GM18519 (cell line): ENCODE data around the gene TLDC2.
"Not testable (repeated sequence)": the region's sequence is repeated elsewhere in the genome, so short reads cannot be mapped to it uniquely, and the experiment has no call there.

Experiments used
- ATAC-seq: cut with Tn5 transposase; IDR thresholded peaks from one replicate; pipeline ENCODE4 v1.9.1; 2021; ENCODE audit warnings: mild to moderate bottlenecking, moderate library complexity; ENCODE audit not compliant: unreplicated experiment, low FRiP score

Gene TLDC2

GRCh38 chr20:36875702-36876472 lies at the start of gene TLDC2:
TSS of gene TLDC2 (plus strand) at chr20:36876138. CDS start at chr20:36876175, 37 bp downstream.
- no peak for ATAC-seq

GRCh38 chr20:36826554-36827244 lies 49.2 kb upstream of the TLDC2 start:
- ATAC-seq, result no peak

- peak; percentile 67 for ATAC-seq
These were observed 48.2 kb upstream of the TLDC2 start for GRCh38 chr20:36827541-36828279.

GRCh38 chr20:36830791-36831691 lies 44.9 kb upstream of the TLDC2 start:
- no peak for ATAC-seq

- ATAC-seq, result no peak
These were observed 43.1 kb upstream of the TLDC2 start for GRCh38 chr20:36832791-36833190.

GRCh38 chr20:36833275-36834020 lies 42.5 kb upstream of the TLDC2 start:
- ATAC-seq, result no peak

DNA sequence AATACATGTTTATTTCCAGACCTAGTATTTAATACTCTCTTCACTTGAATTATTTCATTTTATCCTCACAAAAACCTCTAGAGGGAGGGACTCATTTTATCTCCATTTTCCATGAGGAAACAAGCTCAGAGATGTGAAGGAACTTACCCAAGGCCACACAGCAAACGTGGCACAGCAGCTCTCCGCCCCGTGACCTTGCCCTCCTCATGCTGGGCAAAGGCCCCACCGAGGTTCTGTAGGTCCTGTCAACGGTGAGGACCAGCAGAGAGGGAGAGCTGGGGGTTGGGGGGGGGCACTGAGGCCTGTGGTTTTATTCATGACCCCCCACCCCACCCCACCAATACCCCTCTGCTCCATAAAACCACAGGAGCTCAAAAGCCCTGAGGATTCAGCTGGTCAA lies 40.9 kb upstream of the TLDC2 start:
- no peak for ATAC-seq

- ATAC-seq, result no peak
These were observed 40.3 kb upstream of the TLDC2 start for GRCh38 chr20:36835453-36836198.

- no peak for ATAC-seq
These were observed 39.2 kb upstream of the TLDC2 start for GRCh38 chr20:36836591-36837269.

DNA sequence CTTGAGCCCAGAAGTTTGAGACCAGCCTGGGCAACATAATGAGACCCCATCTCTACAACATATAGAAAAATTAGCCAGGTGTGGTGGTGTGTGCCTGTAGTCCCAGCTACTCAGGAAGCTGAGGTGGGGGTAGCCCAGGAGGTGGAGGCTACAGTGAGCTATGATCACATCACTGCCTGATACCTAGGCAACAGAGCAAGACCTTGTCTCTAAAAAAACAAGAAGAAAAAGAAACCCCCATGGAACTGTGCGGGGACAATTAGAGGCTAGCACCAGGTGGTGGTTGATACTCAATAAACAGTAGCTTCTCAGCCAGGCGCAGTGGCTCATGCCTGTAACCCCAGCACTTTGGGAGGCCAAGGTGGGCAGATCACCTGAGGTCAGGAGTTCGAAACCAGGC lies 37.6 kb upstream of the TLDC2 start:
- not testable (repeated sequence) for ATAC-seq

GRCh38 chr20:36839150-36839549 lies 36.8 kb upstream of the TLDC2 start:
- no peak for ATAC-seq

- not testable (repeated sequence) for ATAC-seq
These were observed 34.9 kb upstream of the TLDC2 start for GRCh38 chr20:36841030-36841429.

DNA sequence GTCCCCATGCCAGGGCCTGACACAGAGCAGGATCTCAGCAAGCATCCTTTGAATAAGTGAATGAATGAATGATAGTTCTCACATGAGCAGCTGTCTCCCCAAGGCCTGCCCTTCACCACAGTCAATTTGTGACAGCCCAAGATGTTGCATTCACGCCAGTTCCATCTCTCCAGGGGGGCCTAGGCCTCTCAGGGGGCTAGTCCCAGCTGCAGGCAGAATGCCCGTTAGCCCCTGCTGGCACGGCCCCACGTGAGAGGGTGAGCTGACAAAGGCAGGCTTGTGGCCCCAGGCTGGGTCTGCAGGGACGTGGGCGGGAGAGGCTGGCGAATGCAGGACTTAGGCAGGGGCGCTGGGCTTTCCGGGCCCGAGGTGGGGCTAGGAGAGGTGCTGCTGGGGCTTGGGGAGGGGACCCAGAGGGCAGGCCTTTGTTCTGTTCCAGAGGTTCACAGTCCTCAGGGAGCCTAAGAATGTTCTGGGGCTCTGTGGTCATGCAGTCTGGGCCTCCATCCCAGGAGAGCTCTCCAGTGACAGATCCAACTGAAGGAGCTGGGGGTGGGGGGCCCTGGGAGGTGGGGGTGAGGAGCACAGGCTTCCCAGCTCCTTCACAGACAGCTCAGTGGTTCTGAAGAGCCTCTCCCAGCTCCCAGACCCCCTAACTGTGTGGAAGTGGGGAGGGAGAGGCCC lies 30.5 kb upstream of the TLDC2 start:
- ATAC-seq, result no peak

DNA sequence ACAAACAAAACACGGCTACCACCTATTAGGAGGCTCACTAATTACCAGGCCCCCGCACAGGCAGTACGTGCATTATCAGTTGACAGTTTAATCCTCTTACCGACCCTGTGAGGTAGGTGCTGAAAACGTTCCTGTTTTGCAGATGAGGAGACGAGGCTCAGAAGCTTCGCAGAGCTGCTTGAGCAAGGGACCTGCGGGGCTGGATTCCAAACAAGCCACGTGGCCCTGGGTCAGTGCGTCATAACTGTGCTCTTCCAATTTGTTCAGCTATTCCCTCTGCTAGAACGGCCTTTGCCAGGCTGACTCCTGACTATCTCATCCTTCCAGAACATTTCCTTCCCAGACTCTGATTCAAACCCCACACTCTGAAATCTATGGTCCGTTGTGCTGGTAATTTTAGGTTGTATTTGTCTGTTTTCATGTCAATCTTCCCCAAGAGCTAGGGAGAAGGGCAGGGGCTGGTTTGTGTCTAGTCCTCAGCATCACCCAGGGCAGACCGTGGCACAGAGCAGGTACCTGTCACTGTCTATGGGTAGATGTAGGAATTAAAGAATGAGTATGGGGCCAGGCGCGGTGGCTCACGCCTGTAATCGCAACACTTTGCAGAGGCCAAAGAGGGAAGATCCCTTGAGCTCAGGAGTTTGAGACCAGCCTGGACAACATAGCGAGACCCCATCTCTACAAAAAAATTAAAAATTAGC lies 28.8 kb upstream of the TLDC2 start:
- ATAC-seq, result no peak

GRCh38 chr20:36847710-36848040 lies 28.3 kb upstream of the TLDC2 start:
- ATAC-seq, result no peak

DNA sequence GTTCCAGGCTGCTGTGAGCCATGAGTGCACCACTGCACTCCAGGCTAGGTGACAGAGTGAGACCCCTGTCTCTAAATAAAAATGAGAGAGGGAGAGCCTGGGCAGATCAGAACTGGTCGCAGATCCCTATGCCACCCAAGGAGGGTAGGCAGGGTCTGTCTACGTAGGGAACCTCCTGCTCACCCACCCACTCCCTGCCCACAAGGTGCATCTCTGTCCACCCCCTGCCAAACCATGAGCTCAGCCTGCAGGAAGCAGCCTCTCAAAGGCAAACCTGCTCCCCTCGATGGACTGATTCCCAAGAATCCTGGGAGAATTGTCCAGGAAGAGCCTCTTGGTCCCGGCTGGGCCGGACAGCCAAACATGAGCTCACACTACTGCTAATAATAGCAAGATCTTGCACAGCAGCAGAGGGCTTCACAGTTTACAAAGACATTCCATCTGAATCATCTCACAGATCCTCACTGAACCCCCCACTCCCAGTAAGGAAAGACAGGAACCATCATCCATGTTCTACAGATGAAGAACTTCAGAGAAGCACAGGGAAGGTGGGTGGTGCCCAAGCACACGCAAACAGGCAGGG lies 27.8 kb upstream of the TLDC2 start:
- no peak for ATAC-seq

DNA sequence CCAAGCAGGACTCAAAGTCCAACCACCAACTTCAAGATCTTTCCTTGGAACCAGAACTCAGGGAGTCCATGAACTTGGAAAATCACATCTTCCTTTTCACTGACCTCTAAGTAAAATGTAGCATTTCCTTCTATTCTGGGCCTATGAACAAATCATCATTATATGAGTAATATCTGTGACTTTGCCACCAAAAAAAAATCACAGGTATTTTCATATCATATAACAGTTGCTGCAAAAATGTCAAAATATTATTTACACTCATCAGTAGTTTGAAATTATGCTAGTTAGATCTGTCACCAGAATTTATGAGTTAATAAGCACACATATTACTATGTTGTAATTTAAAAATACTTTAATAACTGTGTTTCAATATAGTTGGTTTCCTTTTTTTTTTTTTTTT lies 27.3 kb upstream of the TLDC2 start:
- no peak for ATAC-seq
